GM12878 (cell line): Measurements from ENCODE around the gene UBASH3A. TPM values are rescaled to one million over a fixed set of nuclear protein-coding genes. Genes with fewer than 3 reads are reported as not detected.

Source experiments
- ATAC-seq: fragments of 200-7000 bp; cut with Tn5 transposase; 3 replicates; pipeline ENCODE4 v1.9.1; 2020; ENCODE audit warnings: mild to moderate bottlenecking, moderate library complexity
- BruUV-seq: library from RNA; stranded (reverse); fragments of 400-500 nt; replicated peaks from 2 replicates; lab custom pipeline; 2021; lab: Mats Ljungman, UMichigan
- CTCF ChIA-PET: fragments of 300-600 bp; sonication (Branson Sonifier 250); formaldehyde crosslinking; extraction: SDS; loops from one replicate; lab custom pipeline; 2021; ENCODE audit warnings: inconsistent platforms; lab: Yijun Ruan, JAX
- POLR2A ChIA-PET: fragments of 350-600 bp; formaldehyde crosslinking; extraction: SDS; loops from one replicate; lab custom pipeline; 2021; ENCODE audit warnings: inconsistent platforms; lab: Charles Lee
- RAD21 ChIA-PET: fragments of 300-600 bp; sonication (Branson Sonifier 250); formaldehyde crosslinking; loops from one replicate; lab custom pipeline; 2023; ENCODE audit warnings: antibody characterized with exemption; ENCODE audit not compliant: unreplicated experiment; lab: Charles Lee
- SMC1A ChIA-PET: fragments of 300-600 bp; sonication (Branson Sonifier 250); formaldehyde crosslinking; loops from one replicate; lab custom pipeline; 2023; ENCODE audit not compliant: unreplicated experiment, uncharacterized antibody; lab: Charles Lee
- DNase-seq: peaks from one replicate; pipeline ENCODE4 v3.0.0-alpha.2; 2011; ENCODE audit warnings: low read depth, low spot score
- FAIRE-seq: peaks from 3 replicates; lab custom pipeline; 2011; peaks lifted over from hg19 to GRCh38; lab: Jason Lieb, UNC
- H2AFZ ChIP-seq: 2 replicates; pipeline ENCODE4 v1.6.0; 2011; ENCODE audit warnings: low read depth, low read length, control low read depth; ENCODE audit not compliant: control insufficient read depth
- H3K27ac ChIP-seq: 2 replicates; pipeline ENCODE4 v1.5.1; 2011; ENCODE audit warnings: control low read depth; ENCODE audit not compliant: control insufficient read depth, insufficient read depth
- H3K27me3 ChIP-seq, 2 experiments: replicated peaks in 1 of 2; 2 replicates each; pipeline versions ENCODE4 v1.6.0 to v1.6.1; 2011; ENCODE audit warnings: low read length in 1 of 2; ENCODE audit not compliant: control insufficient read depth in 2 of 2, insufficient read depth in 2 of 2
- H3K36me3 ChIP-seq, 2 experiments: 2 replicates each; pipeline ENCODE4 v1.5.1; 2011; ENCODE audit warnings: low read length in 1 of 2; ENCODE audit not compliant: control insufficient read depth in 2 of 2, insufficient read depth in 2 of 2
- H3K4me1 ChIP-seq: 2 replicates; pipeline ENCODE4 v1.6.1; 2011; ENCODE audit warnings: mild to moderate bottlenecking, low read length, moderate library complexity, mixed read lengths; ENCODE audit not compliant: control insufficient read depth, insufficient read depth
- H3K4me2 ChIP-seq: 2 replicates; pipeline ENCODE4 v1.6.0; 2011; ENCODE audit warnings: control low read depth; ENCODE audit not compliant: control insufficient read depth, insufficient read depth
- H3K4me3 ChIP-seq: fragments of 200-600 bp; sonication (generic); 2 replicates; pipeline ENCODE4 v1.5.1; 2016
- H3K79me2 ChIP-seq: 2 replicates; pipeline ENCODE4 v1.6.0; 2011; ENCODE audit warnings: low read length; ENCODE audit not compliant: control insufficient read depth, insufficient read depth
- H3K9ac ChIP-seq: 2 replicates; pipeline ENCODE4 v1.8.0; 2011; ENCODE audit warnings: low read length, control low read depth, mixed read lengths; ENCODE audit not compliant: control insufficient read depth, insufficient read depth
- H3K9me3 ChIP-seq: replicated peaks from 3 replicates; pipeline ENCODE4 v1.5.1; 2011; ENCODE audit warnings: mild to moderate bottlenecking, low read length; ENCODE audit not compliant: control insufficient read depth, insufficient read depth
- H4K20me1 ChIP-seq: 2 replicates; pipeline ENCODE4 v1.6.0; 2011; ENCODE audit not compliant: control insufficient read depth, insufficient read depth
- BCL11A ChIP-seq: IDR thresholded peaks from 2 replicates; pipeline ENCODE4 v1.6.1; 2011; ENCODE audit warnings: low read depth, low read length
- KDM1A ChIP-seq: fragments of 200-600 bp; sonication (generic); IDR thresholded peaks from 2 replicates; pipeline ENCODE4 v1.6.1; 2016; ENCODE audit warnings: borderline replicate concordance
- SMC3 ChIP-seq: IDR thresholded peaks from 2 replicates; pipeline ENCODE4 v1.6.1; 2011; ENCODE audit warnings: low read length, improper control_type of control experiment, borderline replicate concordance
- SREBF2 ChIP-seq: IDR thresholded peaks from 2 replicates; pipeline ENCODE4 v1.6.1; 2012; ENCODE audit warnings: mild to moderate bottlenecking, low read length
- SUPT20H ChIP-seq: IDR thresholded peaks from 2 replicates; pipeline ENCODE4 v1.6.1; 2011; ENCODE audit warnings: low read depth, mild to moderate bottlenecking, low read length, moderate library complexity, borderline replicate concordance; ENCODE audit not compliant: control insufficient read depth
- TARDBP ChIP-seq: IDR thresholded peaks from 2 replicates; pipeline ENCODE4 v1.6.1; 2016; ENCODE audit warnings: borderline replicate concordance
- WRNIP1 ChIP-seq: IDR thresholded peaks from 2 replicates; pipeline ENCODE4 v1.6.1; 2011; ENCODE audit warnings: low read depth, low read length, improper control_type of control experiment, borderline replicate concordance
- ZNF217 ChIP-seq: fragments of 450-650 bp; IDR thresholded peaks from 2 replicates; pipeline ENCODE4 v1.6.1; 2017; ENCODE audit warnings: antibody characterized with exemption, mild to moderate bottlenecking
- WGBS: methylation state at CpG from one replicate; pipeline ENCODE4 v1.1.6; 2016; ENCODE audit warnings: low lambda C conversion rate; ENCODE audit not compliant: insufficient replicate concordance, insufficient coverage; ENCODE audit errors: missing lambda C conversion rate; 5-methylcytosine and 5-hydroxymethylcytosine counted together
- in situ Hi-C: fragments of 300-500 bp; cut with MboI; formaldehyde crosslinking; loops from 9 replicates; pipeline ENCODE4 v1.14.3; 2018; ENCODE audit warnings: mixed read lengths
- intact Hi-C: fragments of 100-400 bp; cut with micrococcal nuclease; formaldehyde crosslinking; loops from one replicate; pipeline ENCODE4 v1.14.2; 2022; ENCODE audit not compliant: unreplicated experiment
- polyA plus RNA-seq, 11 experiments: library from polyadenylated mRNA; depleted of rRNA in 4 of 11; unstranded in 6 of 11; stranded (reverse) in 5 of 11; fragments of >200 nt; fragmentation: Nextera tagmentation in 4 of 11; fragmentation: Illumina TruSeq in 1 of 11; extraction: Ambion mirVana in 4 of 11; extraction: Trizol in 1 of 11; gene quantifications; 1 replicate in 1 of 11; 2 replicates in 10 of 11; pipeline versions ENCODE4 v1.2.1 to v1.2.3, GENCODE V29; 2011 to 2016; ENCODE audit warnings: inconsistent platforms in 2 of 11, missing spikeins in 2 of 11, low read depth in 1 of 11
- total RNA-seq, 4 experiments: library from RNA; depleted of rRNA in 3 of 4; stranded (reverse); fragments of >200 nt in 3 of 4; fragmentation: Illumina TruSeq in 1 of 4; extraction: Trizol in 1 of 4; gene quantifications; 2 replicates each; pipeline versions ENCODE4 v1.2.1 to v1.2.3, GENCODE V29; 2013 to 2021
- TF ChIP-seq, protein P1 (sequence below): fragments of 450-650 bp; formaldehyde crosslinking; IDR thresholded peaks from 2 replicates; pipeline ENCODE4 v1.4.0; 2020; ENCODE audit warnings: mild to moderate bottlenecking, moderate library complexity
- TF ChIP-seq, protein P2 (sequence below): IDR thresholded peaks from 2 replicates; pipeline ENCODE4 v1.6.1; 2011; ENCODE audit warnings: low read depth, mild to moderate bottlenecking, low read length, moderate library complexity, borderline replicate concordance; ENCODE audit errors: extremely low read depth

Gene UBASH3A
- total and polyA plus RNA-seq, 10 of the 15 experiments (the other 5 are each of a cell fraction or from before 2014, with no cell fraction given): 0.04 to 0.39 (median 0.23) TPM; not detected in 1

DNA sequence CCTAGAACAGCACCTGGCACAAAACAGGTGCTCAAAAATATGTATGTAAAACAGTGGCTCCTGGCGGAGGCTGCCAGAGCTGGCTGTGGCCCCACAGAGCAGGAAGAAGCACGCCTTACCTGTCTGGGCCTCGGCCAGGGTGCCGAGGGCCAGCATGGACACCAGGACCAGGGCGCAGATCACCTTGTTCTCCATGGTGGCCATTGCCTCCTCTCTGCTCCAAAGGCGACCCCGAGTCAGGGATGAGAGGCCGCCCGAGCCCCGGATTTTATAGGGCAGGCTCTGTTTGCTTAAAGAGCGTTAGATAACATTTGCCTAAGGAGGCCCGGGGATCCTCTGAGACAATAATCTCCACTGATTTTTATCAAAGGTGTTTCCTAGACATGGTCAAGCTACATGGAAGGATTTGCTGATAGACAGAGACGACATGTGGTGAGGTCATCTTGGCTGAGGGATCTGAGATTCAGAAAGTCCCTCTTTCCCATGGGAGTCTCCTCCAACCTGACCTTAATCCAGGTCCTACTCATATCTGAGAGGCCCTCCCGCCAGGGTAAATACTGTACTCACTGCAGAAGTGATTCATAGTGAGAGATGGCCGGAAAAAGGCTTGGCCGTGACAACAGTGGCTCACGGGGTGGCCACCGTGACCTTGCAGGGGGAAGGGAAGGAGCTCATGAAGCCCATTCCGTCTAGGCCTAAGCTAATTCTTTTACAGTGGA is 37.3 kb upstream of the UBASH3A start, which contains the start of gene TFF1 (continued):
- no peak for TF ChIP-seq SREBF2
- TF ChIP-seq BCL11A: peak; percentile 22; the same call in 1 of the 2 replicates
- TF ChIP-seq, all 136 proteins: peak for 9

DNA sequence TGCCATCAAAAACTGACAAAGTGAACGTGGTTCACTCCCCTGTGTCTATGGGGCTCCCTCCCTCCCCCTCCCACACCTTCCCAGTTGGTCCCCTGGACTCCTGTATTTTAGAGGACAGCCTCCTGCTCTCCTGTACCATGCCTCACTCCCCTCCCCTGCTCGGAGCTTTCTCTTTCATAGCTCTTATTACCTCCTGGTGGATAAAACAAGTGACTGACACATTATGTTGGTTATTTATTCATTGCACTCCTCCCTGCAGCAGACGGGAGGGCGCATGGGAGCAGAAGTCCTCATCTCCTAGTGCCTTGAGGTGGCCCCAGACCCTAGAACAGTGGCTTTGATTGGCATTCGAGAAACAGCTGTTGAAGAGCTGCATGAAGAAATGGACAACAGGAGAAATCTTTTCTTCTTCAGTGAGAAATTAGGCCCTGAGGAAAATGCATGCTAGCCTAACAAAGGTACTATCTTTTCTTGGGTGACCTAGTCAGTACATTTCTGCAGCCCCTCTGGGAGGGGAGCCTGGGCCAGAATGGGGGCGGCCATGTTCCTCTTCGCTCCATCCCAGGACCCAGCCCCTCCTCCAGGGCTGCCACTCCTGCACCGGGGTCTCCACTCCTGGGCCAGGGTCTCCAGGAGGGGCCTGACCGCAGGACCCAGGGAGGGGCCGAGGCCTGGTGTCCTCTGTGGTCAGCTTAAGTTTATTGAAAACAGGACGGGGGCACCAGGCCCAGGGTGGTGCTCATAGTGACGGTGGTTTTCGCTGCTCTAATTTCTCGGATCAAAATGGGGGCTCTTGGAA is 36.1 kb upstream of the UBASH3A start:
- TF ChIP-seq, protein P1, sequence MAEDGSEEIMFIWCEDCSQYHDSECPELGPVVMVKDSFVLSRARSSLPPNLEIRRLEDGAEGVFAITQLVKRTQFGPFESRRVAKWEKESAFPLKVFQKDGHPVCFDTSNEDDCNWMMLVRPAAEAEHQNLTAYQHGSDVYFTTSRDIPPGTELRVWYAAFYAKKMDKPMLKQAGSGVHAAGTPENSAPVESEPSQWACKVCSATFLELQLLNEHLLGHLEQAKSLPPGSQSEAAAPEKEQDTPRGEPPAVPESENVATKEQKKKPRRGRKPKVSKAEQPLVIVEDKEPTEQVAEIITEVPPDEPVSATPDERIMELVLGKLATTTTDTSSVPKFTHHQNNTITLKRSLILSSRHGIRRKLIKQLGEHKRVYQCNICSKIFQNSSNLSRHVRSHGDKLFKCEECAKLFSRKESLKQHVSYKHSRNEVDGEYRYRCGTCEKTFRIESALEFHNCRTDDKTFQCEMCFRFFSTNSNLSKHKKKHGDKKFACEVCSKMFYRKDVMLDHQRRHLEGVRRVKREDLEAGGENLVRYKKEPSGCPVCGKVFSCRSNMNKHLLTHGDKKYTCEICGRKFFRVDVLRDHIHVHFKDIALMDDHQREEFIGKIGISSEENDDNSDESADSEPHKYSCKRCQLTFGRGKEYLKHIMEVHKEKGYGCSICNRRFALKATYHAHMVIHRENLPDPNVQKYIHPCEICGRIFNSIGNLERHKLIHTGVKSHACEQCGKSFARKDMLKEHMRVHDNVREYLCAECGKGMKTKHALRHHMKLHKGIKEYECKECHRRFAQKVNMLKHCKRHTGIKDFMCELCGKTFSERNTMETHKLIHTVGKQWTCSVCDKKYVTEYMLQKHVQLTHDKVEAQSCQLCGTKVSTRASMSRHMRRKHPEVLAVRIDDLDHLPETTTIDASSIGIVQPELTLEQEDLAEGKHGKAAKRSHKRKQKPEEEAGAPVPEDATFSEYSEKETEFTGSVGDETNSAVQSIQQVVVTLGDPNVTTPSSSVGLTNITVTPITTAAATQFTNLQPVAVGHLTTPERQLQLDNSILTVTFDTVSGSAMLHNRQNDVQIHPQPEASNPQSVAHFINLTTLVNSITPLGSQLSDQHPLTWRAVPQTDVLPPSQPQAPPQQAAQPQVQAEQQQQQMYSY (CRISPR knock-in tag): no peak
- TF ChIP-seq SREBF2 (no peak), TARDBP (no peak), WRNIP1 (no peak), KDM1A (no peak), SUPT20H (no peak), ZNF217 (no peak), SMC3 (no peak)
- TF ChIP-seq, protein P2, sequence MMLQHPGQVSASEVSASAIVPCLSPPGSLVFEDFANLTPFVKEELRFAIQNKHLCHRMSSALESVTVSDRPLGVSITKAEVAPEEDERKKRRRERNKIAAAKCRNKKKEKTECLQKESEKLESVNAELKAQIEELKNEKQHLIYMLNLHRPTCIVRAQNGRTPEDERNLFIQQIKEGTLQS: no peak
- no peaks in the 10 kb centered on the region for H4K20me1 ChIP-seq
- no peak for DNase-seq
- H3K27me3 ChIP-seq: no peaks in the 10 kb centered on the region
- H3K36me3 ChIP-seq: no peaks in the 10 kb centered on the region
- POLR2A ChIA-PET: interaction anchor here (0.8 kb wide), 1 partner anchor 42 kb away, joined by 3 read pairs; no protein-coding TSS in a partner anchor
- H3K4me2 ChIP-seq: no peak overlapping the region
- no peak for FAIRE-seq
- in situ Hi-C loops: no loop called here
- intact Hi-C loops: no loop called here
- no peak overlapping the region for H2AFZ ChIP-seq
- RAD21 ChIA-PET: interaction anchor here (0.7 to 1.4 kb wide), 3 partner anchors 10 to 56 kb away, joined by 3 to 5 read pairs (median 4); no protein-coding TSS in a partner anchor
- H3K4me3 ChIP-seq: no peak overlapping the region
- peaks cover 12% of the 10 kb centered on the region for H3K4me1 ChIP-seq
- SMC1A ChIA-PET: interaction anchor here (1.1 to 1.9 kb wide), 4 partner anchors 10 to 34 kb away, joined by 4 to 7 read pairs (median 4); no protein-coding TSS in a partner anchor
- BruUV-seq: no TSS peak
- H3K79me2 ChIP-seq: no peaks in the 10 kb centered on the region
- CTCF ChIA-PET: interaction anchor here (1.0 to 1.7 kb wide), 4 partner anchors 31 to 222 kb away, joined by 3 to 8 read pairs (median 6); no protein-coding TSS in a partner anchor
- H3K27ac ChIP-seq: no peak overlapping the region
- 72% methylated on average over 13 of the region's 14 CpGs for WGBS
- H3K9ac ChIP-seq: no peak overlapping the region
- no peaks in the 10 kb centered on the region for H3K9me3 ChIP-seq
- peak; percentile 43 for ATAC-seq
